Progenitor cell of endocrine pancreas (in vitro differentiated cells): ENCODE results near the gene CACUL1. TPM values are rescaled to one million over a fixed set of nuclear protein-coding genes. Genes with fewer than 3 reads are reported as not detected.

Experiments used
- DNase-seq: peaks from one replicate; pipeline ENCODE4 v3.0.0; 2021; ENCODE audit warnings: low spot score; ENCODE audit not compliant: unreplicated experiment
- H3K27ac Mint-ChIP-seq: 2 replicates; pipeline ENCODE4 v1.8.0; 2021; ENCODE audit warnings: mild to moderate bottlenecking, moderate library complexity, mixed read lengths
- H3K27me3 Mint-ChIP-seq: 2 replicates; pipeline ENCODE4 v1.8.0; 2021; ENCODE audit warnings: mixed read lengths
- H3K36me3 Mint-ChIP-seq: 2 replicates; pipeline ENCODE4 v1.8.0; 2022; ENCODE audit warnings: mixed read lengths; ENCODE audit not compliant: insufficient read depth
- H3K4me1 Mint-ChIP-seq: 2 replicates; pipeline ENCODE4 v1.8.0; 2021; ENCODE audit warnings: low read depth, mixed read lengths
- H3K4me3 Mint-ChIP-seq: 2 replicates; pipeline ENCODE4 v1.8.0; 2021; ENCODE audit warnings: low read depth, mild to moderate bottlenecking, moderate library complexity, mixed read lengths
- H3K9me3 Mint-ChIP-seq: 2 replicates; pipeline ENCODE4 v1.8.0; 2021; ENCODE audit warnings: low read depth, mixed read lengths
- CTCF ChIP-seq: fragments of 200-600 bp; sonication (generic); IDR thresholded peaks from one replicate; pipeline ENCODE4 v1.5.0; 2021; ENCODE audit warnings: antibody characterized with exemption, mild to moderate bottlenecking; ENCODE audit not compliant: unreplicated experiment
- total RNA-seq: library from RNA; stranded (reverse); gene quantifications from 2 replicates; pipeline ENCODE4 v1.2.1, GENCODE V29; 2021

Gene CACUL1
- total RNA-seq, 1 donor from 2014 or later = 58.5 TPM

GRCh38 chr10:118708571-118708970, 46.2 kb downstream of the CACUL1 start:
- TF ChIP-seq CTCF = no peak
- H3K4me3 Mint-ChIP-seq = no peak overlapping the region
- DNase-seq = no peak
- peaks cover 9% of the 10 kb centered on the region for H3K36me3 Mint-ChIP-seq
- H3K27me3 Mint-ChIP-seq = no peaks in the 10 kb centered on the region
- H3K27ac Mint-ChIP-seq = no peak overlapping the region
- peaks cover 12% of the 10 kb centered on the region for H3K4me1 Mint-ChIP-seq
- H3K9me3 Mint-ChIP-seq = no peaks in the 10 kb centered on the region

DNA sequence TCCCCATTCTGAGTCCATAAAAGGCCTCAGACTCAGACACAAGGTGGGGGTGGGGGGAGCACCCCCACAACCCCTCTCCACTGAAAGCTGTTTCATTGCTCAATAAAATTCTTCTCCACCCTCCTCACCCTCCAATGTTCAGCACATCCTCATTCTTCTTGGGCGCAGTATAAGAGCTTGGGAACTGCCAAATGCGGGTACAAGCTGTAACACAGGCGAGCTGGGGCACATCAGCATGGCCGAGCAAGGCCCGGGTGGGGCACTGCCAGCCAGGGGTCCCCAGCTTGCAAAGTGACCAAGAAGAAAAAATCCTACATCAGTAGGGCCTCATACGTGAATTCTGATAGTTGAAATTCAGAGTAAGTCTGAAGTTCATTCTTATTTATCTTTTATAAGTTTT, 50.1 kb downstream of the CACUL1 start:
- TF ChIP-seq CTCF = no peak
- H3K36me3 Mint-ChIP-seq = peaks cover 23% of the 10 kb centered on the region
- no peak for DNase-seq
- no peaks in the 10 kb centered on the region for H3K27me3 Mint-ChIP-seq
- H3K27ac Mint-ChIP-seq = no peak overlapping the region
- no peaks in the 10 kb centered on the region for H3K9me3 Mint-ChIP-seq
- H3K4me3 Mint-ChIP-seq = no peak overlapping the region
- peaks cover 12% of the 10 kb centered on the region for H3K4me1 Mint-ChIP-seq

DNA sequence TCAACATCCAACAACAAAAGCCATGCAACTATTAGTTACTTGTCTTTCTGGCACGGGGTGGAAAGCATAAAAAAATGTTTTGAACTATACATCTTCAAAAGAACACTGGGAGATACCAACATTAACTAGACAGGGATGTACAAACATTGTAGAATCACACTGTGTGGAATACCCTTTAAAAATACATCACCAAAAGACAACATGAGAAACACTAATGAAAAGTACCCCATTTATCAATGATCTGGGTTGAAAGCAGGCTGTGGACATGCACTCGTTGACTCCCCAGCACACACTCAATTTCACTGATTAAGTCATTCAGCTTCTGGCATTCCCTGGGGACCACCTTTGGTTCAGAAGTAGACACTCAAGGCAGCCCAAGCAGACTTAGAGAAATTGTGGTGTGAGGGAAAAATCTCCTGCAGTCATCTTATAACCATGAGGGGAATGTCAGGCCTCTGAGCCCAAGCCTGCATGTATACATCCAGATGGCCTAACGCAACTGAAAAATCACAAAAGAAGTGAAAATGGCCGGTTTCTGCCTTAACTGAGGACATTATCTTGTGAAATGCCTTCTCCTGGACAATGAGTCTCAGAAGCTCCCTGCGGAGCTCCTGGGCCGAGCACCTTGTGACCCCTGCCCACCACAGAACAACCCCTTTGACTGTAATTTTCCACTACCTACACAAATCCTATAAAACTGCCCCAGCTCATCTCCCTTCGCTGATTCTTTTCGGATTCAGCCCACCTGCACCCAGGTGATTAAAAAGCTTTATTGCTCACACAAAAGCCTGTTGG, 53.0 kb downstream of the CACUL1 start:
- H3K9me3 Mint-ChIP-seq = no peaks in the 10 kb centered on the region
- TF ChIP-seq CTCF = no peak
- H3K36me3 Mint-ChIP-seq = peaks cover 22% of the 10 kb centered on the region
- no peak overlapping the region for H3K27ac Mint-ChIP-seq
- H3K27me3 Mint-ChIP-seq = no peaks in the 10 kb centered on the region
- H3K4me1 Mint-ChIP-seq = peaks cover 31% of the 10 kb centered on the region
- DNase-seq = no peak
- H3K4me3 Mint-ChIP-seq = no peak overlapping the region

GRCh38 chr10:118698421-118698820, 56.3 kb downstream of the CACUL1 start:
- Mint-ChIP-seq H3K27ac (peak overlapping the region; percentile 2), H3K4me1 (peaks cover 21% of the 10 kb centered on the region), H3K27me3 (no peaks in the 10 kb centered on the region), H3K4me3 (no peak overlapping the region), H3K36me3 (peaks cover 24% of the 10 kb centered on the region), H3K9me3 (no peaks in the 10 kb centered on the region)
- no peak for TF ChIP-seq CTCF
- DNase-seq = no peak

- Mint-ChIP-seq H3K4me1 (peaks cover 21% of the 10 kb centered on the region), H3K36me3 (peaks cover 13% of the 10 kb centered on the region), H3K27me3 (no peaks in the 10 kb centered on the region), H3K9me3 (no peaks in the 10 kb centered on the region), H3K27ac (no peak overlapping the region), H3K4me3 (no peak overlapping the region)
- no peak for TF ChIP-seq CTCF
- no peak for DNase-seq
Measured at GRCh38 chr10:118694848-118695247, 59.9 kb downstream of the CACUL1 start.
